ENCODE results near the gene WNT3A.

The WNT3A gene

GRCh38 chr1:228088586-228089498 lies 82.0 kb downstream of the WNT3A start:
- no peak for DNase-seq

- DNase-seq, result no peak
Observed at GRCh38 chr1:228089519-228090380, 83.0 kb downstream of the WNT3A start.

- no peak for DNase-seq
Observed at GRCh38 chr1:228090613-228091081, 83.8 kb downstream of the WNT3A start.

- DNase-seq, result no peak
Observed at GRCh38 chr1:228091084-228091483, 84.3 kb downstream of the WNT3A start.

GRCh38 chr1:228092342-228093049 lies 85.7 kb downstream of the WNT3A start:
- no peak for DNase-seq

GRCh38 chr1:228093050-228093906 lies 86.5 kb downstream of the WNT3A start:
- DNase-seq, result no peak

GRCh38 chr1:228094432-228095016 lies 87.7 kb downstream of the WNT3A start:
- DNase-seq, result no peak

GRCh38 chr1:228095161-228095560 lies 88.4 kb downstream of the WNT3A start:
- no peak for DNase-seq

- DNase-seq, result no peak
Observed at GRCh38 chr1:228095938-228096337, 89.1 kb downstream of the WNT3A start.

GRCh38 chr1:228096416-228097332 lies 89.9 kb downstream of the WNT3A start:
- DNase-seq, result no peak

GRCh38 chr1:228097333-228098081 lies 90.7 kb downstream of the WNT3A start:
- DNase-seq, result no peak

- DNase-seq, result peak in 1 of 2 experiments; percentile 2
Observed at GRCh38 chr1:228098323-228098931, 91.6 kb downstream of the WNT3A start.

- peak in 1 of 2 experiments; percentile 4 for DNase-seq
Observed at GRCh38 chr1:228099331-228099732, 92.5 kb downstream of the WNT3A start.

- DNase-seq, result peak in 1 of 2 experiments; percentile 11
Observed at GRCh38 chr1:228100822-228101613, 94.2 kb downstream of the WNT3A start.

- DNase-seq, result peak in 1 of 2 experiments; percentile 18
Observed at GRCh38 chr1:228101614-228101993, 94.8 kb downstream of the WNT3A start.

GRCh38 chr1:228101994-228102790 lies 95.4 kb downstream of the WNT3A start:
- DNase-seq, result peak; percentile 60 to 70

Measured in activated CD4-positive, alpha-beta T cell treated with anti-CD3 and anti-CD28 coated beads, Interleukin-2, amount 50 U/mL, for 48 hours (primary cell).